ENCODE data around the gene KAZN. TPM values are rescaled to one million over a fixed set of nuclear protein-coding genes. Genes with fewer than 3 reads are reported as not detected.

The KAZN gene
- total RNA-seq, 1 donor from 2014 or later, result 0.51 TPM

DNA sequence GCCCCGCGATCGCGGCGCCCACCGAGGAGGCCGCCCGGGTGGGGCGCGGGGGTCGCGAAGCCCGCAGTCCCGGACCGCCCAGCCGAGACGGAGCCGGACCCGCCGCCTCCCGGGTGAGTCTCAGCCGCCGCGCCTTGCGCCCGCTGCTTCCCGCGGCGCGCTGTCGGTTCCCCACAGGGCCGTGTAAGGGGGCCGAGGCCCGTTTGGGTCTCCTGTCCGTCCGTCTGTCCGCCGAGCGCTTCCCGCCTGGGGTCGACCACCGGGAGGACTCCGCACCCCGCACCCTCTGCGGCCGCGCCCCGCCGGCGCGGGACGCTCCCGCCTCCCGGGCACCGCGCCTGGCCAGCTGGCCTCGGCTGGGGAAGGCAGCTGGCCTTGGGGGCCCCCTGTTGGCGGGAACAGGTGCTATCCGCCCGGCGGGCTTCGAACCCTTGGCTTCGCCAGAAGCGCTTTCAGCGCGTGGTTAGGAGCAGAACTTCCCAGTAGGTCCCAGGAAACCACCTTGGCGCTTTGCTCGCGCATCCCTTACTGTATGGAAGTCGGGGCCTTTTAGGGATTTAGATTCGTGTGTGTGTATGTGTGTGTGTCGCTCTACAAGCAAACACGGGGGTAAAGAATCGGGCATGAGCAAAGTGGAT, 555.5 kb downstream of the KAZN start:
- peak in 1 of 2 donors; percentile 74 for DNase-seq (ENCODE audit: low read depth in 2 of 2)

DNA sequence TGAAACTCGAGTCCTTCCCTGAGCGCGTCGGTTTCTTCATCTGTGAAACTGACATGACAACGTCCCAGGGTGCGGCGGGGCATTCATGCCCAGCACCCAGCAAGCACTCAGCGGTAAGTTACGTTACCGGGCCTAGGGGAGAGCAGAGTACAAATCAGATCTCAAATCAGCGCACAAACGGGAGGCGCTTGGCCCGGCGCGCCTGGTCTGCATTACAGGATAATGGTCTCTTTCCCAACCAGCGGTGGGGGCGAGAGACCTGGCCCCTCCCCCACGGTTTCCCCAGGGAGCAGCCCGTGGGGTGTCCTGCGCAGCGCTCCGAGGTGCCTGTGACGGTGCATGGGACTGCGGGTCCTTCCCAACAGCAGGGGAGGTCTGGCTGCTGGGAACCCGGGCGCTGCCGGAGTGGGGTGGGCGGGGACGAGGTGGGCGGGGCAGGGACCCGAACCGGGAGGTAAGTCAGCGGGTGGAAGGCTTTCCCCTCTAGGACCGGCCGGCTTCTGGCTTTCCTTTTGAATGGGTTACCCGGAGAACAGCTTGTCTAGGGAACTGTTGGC, 556.1 kb downstream of the KAZN start:
- peak in 1 of 2 donors; percentile 27 for DNase-seq (ENCODE audit: low read depth in 2 of 2)

DNA sequence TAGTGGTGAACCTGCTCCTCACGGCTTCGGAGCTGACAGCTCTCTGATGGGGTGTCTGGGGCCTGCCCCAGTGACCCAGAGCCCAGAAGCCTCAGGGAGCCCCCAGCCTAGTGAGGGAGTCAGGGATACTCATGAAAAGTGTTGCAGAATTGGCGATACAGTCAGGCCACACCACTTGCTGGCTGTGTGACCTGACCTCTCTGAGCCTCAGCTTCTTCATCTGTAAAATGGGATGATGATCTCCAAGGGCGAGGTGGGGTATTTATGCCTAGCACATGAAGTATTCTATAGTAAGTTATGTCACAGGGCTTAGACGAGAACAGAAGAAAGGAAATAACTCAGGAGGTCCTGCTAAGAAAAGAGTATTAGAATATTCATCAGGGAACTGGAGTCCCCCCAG, 556.7 kb downstream of the KAZN start:
- no peak for DNase-seq (ENCODE audit: low read depth in 2 of 2)

DNA sequence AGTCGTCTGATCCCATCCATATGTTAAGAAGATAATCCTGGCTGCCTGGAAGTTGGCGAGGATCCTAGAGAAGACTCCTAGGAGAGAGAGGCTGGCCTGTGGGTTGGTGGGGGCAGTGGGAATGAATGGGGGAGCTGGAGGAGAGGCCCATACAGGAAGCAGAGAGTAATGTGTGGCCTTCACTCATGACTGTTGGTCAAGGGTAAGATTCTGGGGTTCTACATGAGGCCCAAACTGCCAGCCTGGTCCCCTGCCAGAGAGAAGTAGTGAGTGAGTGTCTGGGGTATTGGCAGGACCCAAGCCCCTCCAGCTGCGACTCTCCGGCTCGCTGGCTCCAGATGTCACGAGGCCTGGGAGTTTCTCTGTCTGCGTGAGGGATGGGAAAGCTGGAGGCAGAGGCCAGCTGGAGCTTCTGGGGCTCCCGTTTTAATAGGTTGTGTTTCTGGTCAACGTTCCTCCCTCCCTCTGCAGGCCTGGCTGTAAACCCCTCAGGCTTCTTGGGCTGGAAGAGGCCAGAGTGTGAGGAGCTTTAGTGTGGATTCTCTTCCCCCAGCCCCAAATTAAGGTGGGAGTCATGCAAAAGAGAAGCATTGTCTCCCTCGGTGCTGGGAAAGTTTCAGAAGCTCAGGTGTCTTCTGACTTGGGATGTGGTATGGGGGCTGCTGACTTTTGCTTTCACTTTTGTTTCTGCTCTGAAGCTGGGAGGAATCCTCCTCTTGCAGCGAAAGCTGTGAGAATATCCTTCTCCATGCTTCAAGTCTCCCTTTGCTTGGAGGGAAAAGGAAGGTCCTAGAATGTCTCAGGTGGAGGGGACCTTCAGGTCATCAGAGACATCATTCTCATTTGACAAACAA, 557.6 kb downstream of the KAZN start:
- DNase-seq (ENCODE audit: low read depth in 2 of 2), result no peak

DNA sequence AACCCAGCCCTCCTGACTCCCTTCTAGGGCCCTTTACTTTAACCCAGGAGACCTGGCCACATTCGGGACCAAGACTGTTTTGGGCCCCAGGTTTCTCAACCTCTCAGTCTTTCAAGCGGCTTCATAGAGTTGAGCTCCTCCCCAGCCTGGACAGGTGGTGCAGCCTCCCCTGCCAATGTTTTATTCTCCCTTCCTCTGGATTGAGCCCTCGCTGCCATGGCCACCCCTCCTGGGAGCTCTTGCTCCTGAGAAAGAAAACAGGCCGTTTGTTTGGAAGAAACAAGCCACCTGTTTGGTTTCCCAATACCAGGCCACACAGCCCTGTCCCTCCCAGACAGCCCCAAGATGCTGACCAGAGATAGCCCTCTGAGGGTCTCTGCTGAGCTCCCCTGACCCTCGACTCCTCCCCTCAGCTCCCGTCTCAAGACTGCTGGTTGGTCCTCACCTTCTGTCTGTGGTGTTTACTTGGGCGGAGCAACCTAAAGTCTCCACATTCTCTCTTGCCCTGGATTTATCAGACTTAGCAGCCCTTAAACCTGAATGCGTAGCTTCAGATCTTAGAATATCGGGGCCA, 558.4 kb downstream of the KAZN start:
- DNase-seq (ENCODE audit: low read depth in 2 of 2), result no peak

DNA sequence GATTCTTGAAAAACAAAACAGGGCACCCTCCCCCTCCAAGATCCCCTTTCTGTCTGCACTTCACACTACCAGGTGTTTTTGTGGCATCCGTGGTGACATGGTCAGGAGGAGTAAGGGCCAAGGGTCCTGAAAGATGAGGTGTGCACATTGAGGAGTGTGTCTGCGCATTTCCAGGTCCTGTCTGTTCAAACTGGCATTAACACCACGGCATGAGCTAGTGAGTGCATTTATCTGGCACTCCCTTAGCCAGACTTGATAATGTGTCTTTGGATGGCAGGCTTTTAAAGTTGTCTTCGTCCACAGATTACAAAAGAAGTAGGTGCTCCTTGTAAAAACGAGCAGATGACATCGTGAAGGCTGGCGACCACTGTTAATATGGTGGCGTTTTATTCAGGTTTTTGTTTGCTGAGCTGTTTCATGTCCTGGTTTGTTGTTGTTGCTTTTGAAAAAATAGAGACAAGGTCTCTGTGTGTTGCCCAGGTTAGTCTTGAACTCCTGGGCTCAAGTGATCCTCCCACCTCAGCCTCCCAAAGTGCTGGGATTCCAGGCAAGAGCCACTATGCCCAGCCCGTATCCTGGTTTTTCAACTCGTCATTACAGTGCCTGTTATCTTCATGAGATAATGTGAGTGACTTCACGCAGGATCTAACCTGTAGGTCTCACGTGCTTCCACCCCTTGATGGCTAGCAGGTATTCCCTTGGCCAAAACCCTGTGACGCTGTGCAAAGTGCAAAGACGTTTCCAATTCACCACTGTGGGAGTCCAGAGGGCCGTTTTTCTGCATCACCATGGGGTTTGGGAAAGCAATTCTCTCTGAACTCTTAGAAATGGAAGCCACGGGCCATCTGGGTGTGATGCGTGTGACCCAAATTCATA, 559.3 kb downstream of the KAZN start:
- no peak for DNase-seq (ENCODE audit: low read depth in 2 of 2)

DNA sequence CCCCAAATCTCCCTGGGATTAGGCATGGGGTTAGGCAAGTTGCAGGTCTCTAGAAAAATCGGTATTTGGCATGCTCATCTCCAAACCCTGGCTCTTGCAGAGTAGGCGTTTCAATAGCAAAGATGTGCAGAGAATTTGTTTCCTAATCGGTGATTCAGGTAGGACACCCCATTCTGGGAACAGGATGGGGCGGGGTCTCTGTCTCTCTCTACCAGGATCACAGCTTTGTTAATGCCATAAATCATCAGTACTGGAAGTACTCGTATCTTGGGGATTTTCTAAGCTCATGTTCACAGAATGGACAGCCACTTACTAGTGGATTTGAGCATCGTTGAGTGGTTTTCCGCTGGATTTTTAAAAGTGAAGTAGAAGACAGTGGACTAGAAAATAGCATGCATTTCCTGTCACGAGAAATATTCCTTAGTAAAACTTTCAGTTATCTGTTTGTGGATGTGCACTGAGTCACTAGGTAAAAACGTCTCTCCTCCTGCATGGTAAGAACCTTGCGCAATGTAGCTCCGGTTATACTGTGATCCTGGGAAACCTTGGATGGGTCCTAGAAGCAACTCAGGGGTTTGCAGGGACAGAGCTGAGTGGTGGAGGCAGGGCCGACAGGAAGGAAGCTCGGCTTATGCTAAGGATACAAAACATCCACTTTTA, 560.2 kb downstream of the KAZN start:
- DNase-seq (ENCODE audit: low read depth in 2 of 2), result peak in 1 of 2 donors; percentile 39

GRCh38 chr1:15159166-15159555, 560.7 kb downstream of the KAZN start:
- no peak for DNase-seq (ENCODE audit: low read depth in 2 of 2)

DNA sequence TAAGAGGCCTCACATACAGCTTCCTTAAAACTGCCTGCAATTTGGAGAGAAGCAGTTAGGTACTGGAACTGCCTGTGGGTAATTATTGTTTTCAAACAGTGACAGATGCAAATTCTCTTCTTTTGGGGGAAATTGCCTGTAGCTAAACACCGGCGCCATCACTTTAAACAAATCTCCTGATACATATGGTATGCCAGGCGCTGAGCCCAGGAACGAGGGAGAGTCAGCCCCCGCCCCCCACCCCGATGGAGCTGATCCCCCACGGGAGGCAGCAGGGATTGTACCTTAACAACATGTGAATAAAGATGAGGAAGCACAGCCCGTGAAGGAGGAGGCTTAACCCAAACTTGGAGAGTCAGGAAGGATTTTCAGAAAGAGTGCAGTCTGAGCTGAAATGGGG, 562.1 kb downstream of the KAZN start:
- no peak for DNase-seq (ENCODE audit: low read depth in 2 of 2)

DNA sequence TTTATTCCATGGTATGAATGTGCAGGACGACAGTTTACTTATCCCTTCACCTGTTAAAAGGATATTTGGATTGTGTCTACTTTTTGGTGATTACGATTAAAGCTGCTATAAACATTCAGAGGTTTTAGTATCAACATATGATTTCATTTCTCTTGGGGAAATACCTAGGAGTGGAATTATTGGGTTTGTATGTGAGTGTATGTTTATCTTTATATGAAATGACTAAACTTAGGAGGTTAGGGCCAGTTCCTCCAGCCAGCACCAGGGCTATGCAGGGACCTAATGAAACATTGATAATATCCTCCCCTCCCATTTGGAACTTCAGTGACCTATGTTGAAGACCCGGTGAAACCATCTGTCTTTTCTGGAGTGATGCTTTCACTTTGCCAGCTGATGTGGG, 568.9 kb downstream of the KAZN start:
- DNase-seq (ENCODE audit: low read depth in 2 of 2), result no peak
